Measurements from ENCODE around the gene IL12RB1.
A peak's percentile ranks its signal among the peaks of the same experiment; 100 is the strongest.

Gene IL12RB1

GRCh38 chr19:18086590-18087138 is at the start of gene IL12RB1:
TSS of gene IL12RB1 (minus strand) at chr19:18086934. CDS start at chr19:18086823, 111 bp downstream.
- peak within 1 kb of the TSS; percentile 37 for H3K4me3 ChIP-seq (ENCODE audit: low read depth, low read length)
- no peak for TF ChIP-seq CTCF (IDR thresholded peaks at IDR 0.05; ENCODE audit: low read depth, low read length)

- H3K4me3 ChIP-seq (ENCODE audit: low read depth, low read length): no peak overlapping the region
- TF ChIP-seq CTCF (IDR thresholded peaks at IDR 0.05; ENCODE audit: low read depth, low read length): no peak
Observed at GRCh38 chr19:18135712-18136584, 49.2 kb upstream of the IL12RB1 start.

- H3K4me3 ChIP-seq (ENCODE audit: low read depth, low read length): no peak overlapping the region
- TF ChIP-seq CTCF (IDR thresholded peaks at IDR 0.05; ENCODE audit: low read depth, low read length): no peak
Observed at GRCh38 chr19:18131841-18132596, 45.3 kb upstream of the IL12RB1 start.

- no peak overlapping the region for H3K4me3 ChIP-seq (ENCODE audit: low read depth, low read length)
- no peak for TF ChIP-seq CTCF (IDR thresholded peaks at IDR 0.05; ENCODE audit: low read depth, low read length)
Observed at GRCh38 chr19:18130523-18131242, 43.9 kb upstream of the IL12RB1 start.

GRCh38 chr19:18128805-18129204 is 42.1 kb upstream of the IL12RB1 start:
- no peak overlapping the region for H3K4me3 ChIP-seq (ENCODE audit: low read depth, low read length)
- no peak for TF ChIP-seq CTCF (IDR thresholded peaks at IDR 0.05; ENCODE audit: low read depth, low read length)

GRCh38 chr19:18128044-18128443 is 41.3 kb upstream of the IL12RB1 start:
- no peak overlapping the region for H3K4me3 ChIP-seq (ENCODE audit: low read depth, low read length)
- TF ChIP-seq CTCF (IDR thresholded peaks at IDR 0.05; ENCODE audit: low read depth, low read length): no peak

All from WI38 (cell line).